MM.1S (cell line): Measurements from ENCODE around the gene PRR9.

Experiments used
- DNase-seq: peaks from one replicate; pipeline ENCODE4 v3.0.0-alpha.2; 2015
- H2AFZ ChIP-seq: fragments of 300-600 bp; sonication (generic); 2 replicates; pipeline ENCODE4 v1.6.0; 2016; ENCODE audit warnings: antibody characterized with exemption, low read length
- H3F3A ChIP-seq: fragments of 300-600 bp; sonication (generic); 2 replicates; pipeline ENCODE4 v1.6.1; 2016; ENCODE audit warnings: mild to moderate bottlenecking, antibody characterized with exemption, low read length, moderate library complexity, mixed read lengths; ENCODE audit not compliant: insufficient read depth
- H3K27ac ChIP-seq: fragments of 300-600 bp; sonication (generic); 2 replicates; pipeline ENCODE4 v1.5.1; 2016; ENCODE audit warnings: mild to moderate bottlenecking, low read length
- H3K27me3 ChIP-seq: fragments of 300-600 bp; sonication (generic); replicated peaks from 2 replicates; pipeline ENCODE4 v1.6.0; 2016; ENCODE audit warnings: low read length; ENCODE audit not compliant: insufficient read depth
- H3K36me3 ChIP-seq: fragments of 300-600 bp; sonication (generic); replicated peaks from 2 replicates; pipeline ENCODE4 v1.6.1; 2016; ENCODE audit warnings: mild to moderate bottlenecking, low read length, mixed read lengths; ENCODE audit not compliant: insufficient read depth
- H3K4me1 ChIP-seq: fragments of 300-600 bp; sonication (generic); 2 replicates; pipeline ENCODE4 v1.6.1; 2016; ENCODE audit warnings: low read length, mixed read lengths
- H3K4me2 ChIP-seq: fragments of 300-600 bp; sonication (generic); 2 replicates; pipeline ENCODE4 v1.6.0; 2016; ENCODE audit warnings: low read depth, low read length
- H3K4me3 ChIP-seq: fragments of 300-600 bp; sonication (generic); 2 replicates; pipeline ENCODE4 v1.5.1; 2016; ENCODE audit warnings: low read length, mixed read lengths
- H3K79me2 ChIP-seq: fragments of 300-600 bp; sonication (generic); 2 replicates; pipeline ENCODE4 v1.6.1; 2016; ENCODE audit warnings: mixed run types, low read length, mixed read lengths
- H3K9ac ChIP-seq: fragments of 300-600 bp; sonication (generic); 2 replicates; pipeline ENCODE4 v1.6.1; 2016; ENCODE audit warnings: low read length, mixed read lengths
- H3K9me2 ChIP-seq: fragments of 300-600 bp; sonication (generic); replicated peaks from 2 replicates; pipeline ENCODE4 v1.6.1; 2016; ENCODE audit warnings: mild to moderate bottlenecking, low read length, mixed read lengths; ENCODE audit not compliant: insufficient read depth
- H3K9me3 ChIP-seq: fragments of 300-600 bp; sonication (generic); replicated peaks from 2 replicates; pipeline ENCODE4 v1.6.1; 2016; ENCODE audit warnings: mild to moderate bottlenecking, low read length, mixed read lengths; ENCODE audit not compliant: insufficient read depth
- H4K20me1 ChIP-seq: fragments of 300-600 bp; sonication (generic); 2 replicates; pipeline ENCODE4 v1.6.1; 2016; ENCODE audit warnings: mild to moderate bottlenecking, low read length, moderate library complexity, mixed read lengths; ENCODE audit not compliant: insufficient read depth
- CTCF ChIP-seq: fragments of 300-600 bp; sonication (generic); IDR thresholded peaks from 2 replicates; pipeline ENCODE4 v1.5.1; 2016; ENCODE audit warnings: antibody characterized with exemption, low read length, mixed read lengths
- EZH2 ChIP-seq: fragments of 300-600 bp; sonication (generic); optimal IDR thresholded peaks from 2 replicates; pipeline ENCODE3; 2017; ENCODE audit warnings: low read depth, mild to moderate bottlenecking, antibody characterized with exemption, low read length, mixed read lengths
- EZH2phosphoT487 ChIP-seq: fragments of 300-600 bp; sonication (generic); IDR thresholded peaks from 2 replicates; pipeline ENCODE4 v1.6.1; 2018; ENCODE audit warnings: antibody characterized with exemption, low read length

PRR9 gene

DNA sequence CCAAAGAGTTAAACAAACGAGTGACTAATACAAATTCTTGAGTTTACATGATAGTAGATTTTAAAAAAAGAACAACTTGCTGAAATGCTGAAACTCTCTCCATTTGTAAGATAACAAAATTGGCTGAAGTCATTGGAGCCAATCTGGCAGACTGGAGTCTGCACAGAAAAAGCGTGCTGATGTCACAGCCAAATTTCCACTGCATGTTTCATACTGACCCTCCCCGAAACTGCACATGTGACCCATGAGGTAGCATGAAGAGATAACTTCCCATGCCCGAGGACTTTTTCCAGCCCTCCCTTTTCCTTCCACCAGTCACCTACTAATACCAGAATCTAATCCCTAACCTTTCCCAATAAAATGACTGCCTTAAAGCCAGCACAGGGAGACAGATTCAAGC is 15.4 kb upstream of the PRR9 start:
- Histone ChIP-seq H3K4me2 (no peak overlapping the region), H2AFZ (no peak overlapping the region), H3F3A (no peaks in the 10 kb centered on the region), H3K4me3 (no peak overlapping the region), H3K36me3 (no peaks in the 10 kb centered on the region), H3K79me2 (no peaks in the 10 kb centered on the region), H4K20me1 (no peaks in the 10 kb centered on the region), H3K27ac (no peak overlapping the region), H3K27me3 (no peaks in the 10 kb centered on the region), H3K9me3 (no peaks in the 10 kb centered on the region), H3K4me1 (no peaks in the 10 kb centered on the region), H3K9me2 (no peaks in the 10 kb centered on the region), H3K9ac (no peak overlapping the region)
- TF ChIP-seq CTCF (no peak), EZH2phosphoT487 (no peak), EZH2 (no peak)
- DNase-seq, result no peak

DNA sequence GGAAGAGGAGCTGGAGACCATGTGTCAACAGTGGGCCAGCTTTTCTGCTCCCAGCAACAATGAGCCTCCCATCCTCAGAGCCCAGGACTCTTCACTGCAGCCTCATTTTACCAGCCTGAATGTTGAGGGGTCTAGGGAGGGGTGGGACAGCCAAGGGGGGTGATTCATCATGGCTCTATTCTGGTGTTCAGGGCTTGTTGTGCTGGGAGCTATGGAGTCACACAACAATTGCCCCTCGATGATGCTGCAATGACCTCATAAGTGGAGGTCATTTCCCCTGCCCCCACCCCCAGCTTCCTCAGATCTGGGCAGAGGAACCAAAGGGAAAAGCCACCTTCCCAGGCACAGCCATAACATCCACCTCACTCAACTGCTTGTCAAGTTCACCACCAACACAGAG is 14.3 kb upstream of the PRR9 start, which contains the start of gene LELP1:
Gene LELP1 (plus strand): TSS at position 301 of the 400 bp plus-strand sequence. CDS start 1,278 bp downstream, outside the sequence.
- Histone ChIP-seq H3K27me3 (no peaks in the 10 kb centered on the region), H3K9me2 (no peaks in the 10 kb centered on the region), H3K4me2 (no peak within 1 kb of the TSS), H3K79me2 (no peaks in the 10 kb centered on the region), H3K9me3 (no peaks in the 10 kb centered on the region), H3F3A (no peaks in the 10 kb centered on the region), H4K20me1 (no peaks in the 10 kb centered on the region), H3K27ac (no peak within 1 kb of the TSS), H3K9ac (no peak within 1 kb of the TSS), H3K4me3 (no peak within 1 kb of the TSS), H2AFZ (no peak within 1 kb of the TSS), H3K36me3 (no peaks in the 10 kb centered on the region), H3K4me1 (no peaks in the 10 kb centered on the region)
- TF ChIP-seq EZH2phosphoT487 (no peak), CTCF (no peak), EZH2 (no peak)
- DNase-seq, result no peak

DNA sequence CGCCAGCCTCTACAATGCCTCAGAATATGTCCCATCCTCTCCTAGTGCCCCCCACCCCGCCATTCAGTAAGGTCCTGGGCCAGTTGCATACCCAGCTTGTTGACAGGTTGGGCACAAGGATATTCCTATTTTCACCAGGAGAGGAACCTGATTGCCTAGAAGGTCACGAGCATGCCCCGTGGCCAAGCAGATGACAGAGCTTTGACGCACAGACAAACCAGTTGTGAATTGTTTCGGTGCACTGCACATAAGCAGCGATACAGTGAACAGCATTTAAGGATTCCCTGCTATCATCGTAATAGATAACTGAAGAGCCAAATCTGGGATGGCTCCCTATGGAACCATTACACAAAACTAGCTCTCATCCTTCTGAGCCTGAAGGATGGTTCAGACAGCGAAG is 10.8 kb upstream of the PRR9 start:
- no peak overlapping the region for H3K4me2 ChIP-seq
- H3K79me2 ChIP-seq, result no peaks in the 10 kb centered on the region
- no peaks in the 10 kb centered on the region for H3K4me1 ChIP-seq
- H3K27me3 ChIP-seq, result no peaks in the 10 kb centered on the region
- H3K27ac ChIP-seq, result no peak overlapping the region
- H3K36me3 ChIP-seq, result no peaks in the 10 kb centered on the region
- no peaks in the 10 kb centered on the region for H3K9me2 ChIP-seq
- no peak overlapping the region for H3K4me3 ChIP-seq
- no peaks in the 10 kb centered on the region for H3K9me3 ChIP-seq
- H3F3A ChIP-seq, result no peaks in the 10 kb centered on the region
- H4K20me1 ChIP-seq, result no peaks in the 10 kb centered on the region
- H2AFZ ChIP-seq, result no peak overlapping the region
- no peak overlapping the region for H3K9ac ChIP-seq
- no peak for DNase-seq
- TF ChIP-seq EZH2 (no peak), CTCF (no peak), EZH2phosphoT487 (no peak)

GRCh38 chr1:153210206-153210605 is 7.2 kb upstream of the PRR9 start:
- no peaks in the 10 kb centered on the region for H3K9me2 ChIP-seq
- no peak overlapping the region for H3K27ac ChIP-seq
- H3K9me3 ChIP-seq, result no peaks in the 10 kb centered on the region
- no peaks in the 10 kb centered on the region for H3F3A ChIP-seq
- H3K36me3 ChIP-seq, result no peaks in the 10 kb centered on the region
- no peaks in the 10 kb centered on the region for H3K4me1 ChIP-seq
- no peaks in the 10 kb centered on the region for H4K20me1 ChIP-seq
- no peaks in the 10 kb centered on the region for H3K79me2 ChIP-seq
- no peak overlapping the region for H3K4me3 ChIP-seq
- H3K9ac ChIP-seq, result no peak overlapping the region
- H2AFZ ChIP-seq, result no peak overlapping the region
- no peak for TF ChIP-seq CTCF
- no peak for TF ChIP-seq EZH2phosphoT487
- TF ChIP-seq EZH2, result no peak
- no peak overlapping the region for H3K4me2 ChIP-seq
- H3K27me3 ChIP-seq, result no peaks in the 10 kb centered on the region
- DNase-seq, result no peak
